ENCODE measurements around the gene MED19.
"Not testable (repeated sequence)": the region's sequence is repeated elsewhere in the genome, so short reads cannot be mapped to it uniquely, and the experiment has no call there.

MED19 gene

DNA sequence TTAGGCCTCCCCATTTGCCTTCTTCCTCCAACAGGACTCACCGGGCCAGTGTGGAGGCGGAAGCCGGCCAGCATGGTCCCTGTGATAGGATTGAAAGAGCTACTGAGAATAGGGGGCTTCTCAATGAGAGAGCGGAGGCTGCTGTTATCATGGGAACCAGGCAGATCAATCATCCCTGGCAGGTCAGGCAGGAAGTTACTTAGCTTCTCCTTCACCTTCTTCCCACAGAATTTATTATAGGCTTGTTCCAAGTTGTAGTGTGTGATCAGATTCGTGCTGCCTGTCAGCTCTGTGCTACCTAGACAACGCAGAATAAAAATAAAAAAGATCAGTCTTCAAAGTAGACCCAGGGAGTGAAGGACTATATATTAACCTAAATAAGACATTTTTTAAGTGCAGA is 7.1 kb downstream of the MED19 start:
- no peak for DNase-seq

DNA sequence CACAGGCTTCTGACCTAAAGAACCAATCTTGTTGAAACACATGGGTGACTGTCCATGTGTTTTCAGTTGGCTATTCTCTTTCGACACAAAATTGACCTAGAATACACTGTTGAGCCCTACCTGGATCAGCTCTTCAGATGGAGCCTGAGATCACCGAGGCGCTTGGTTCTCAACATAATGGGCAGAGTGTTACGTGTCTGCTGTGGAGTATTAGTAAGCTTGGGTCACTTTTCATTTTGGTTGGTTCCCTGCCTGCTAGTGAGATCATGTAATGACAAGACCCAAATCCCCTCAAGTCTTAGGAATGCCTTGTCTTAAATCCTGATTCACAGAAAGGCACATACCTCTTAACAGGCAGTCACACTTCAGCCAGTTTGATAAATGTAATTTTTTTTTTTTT is 8.7 kb downstream of the MED19 start:
- no peak for DNase-seq

DNA sequence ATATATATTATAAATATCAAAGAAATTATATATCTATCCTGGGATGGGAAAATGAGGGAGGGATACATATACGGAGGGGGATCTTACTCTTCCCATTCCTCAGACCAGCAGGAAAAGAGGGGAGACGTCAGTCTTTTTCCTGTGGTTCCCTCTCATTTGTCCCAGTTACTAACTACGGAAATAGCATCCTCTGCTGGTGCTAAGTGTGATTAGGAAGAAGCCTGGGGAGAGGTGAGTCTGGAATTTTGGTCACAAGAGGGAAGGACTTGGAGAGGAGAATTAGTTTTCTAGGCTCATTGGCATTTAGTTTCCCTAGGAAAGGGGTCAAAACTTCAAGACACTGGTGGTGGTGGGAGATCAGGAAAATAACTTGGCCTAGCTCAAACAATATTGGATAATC is 11.6 kb downstream of the MED19 start:
- DNase-seq, result no peak

DNA sequence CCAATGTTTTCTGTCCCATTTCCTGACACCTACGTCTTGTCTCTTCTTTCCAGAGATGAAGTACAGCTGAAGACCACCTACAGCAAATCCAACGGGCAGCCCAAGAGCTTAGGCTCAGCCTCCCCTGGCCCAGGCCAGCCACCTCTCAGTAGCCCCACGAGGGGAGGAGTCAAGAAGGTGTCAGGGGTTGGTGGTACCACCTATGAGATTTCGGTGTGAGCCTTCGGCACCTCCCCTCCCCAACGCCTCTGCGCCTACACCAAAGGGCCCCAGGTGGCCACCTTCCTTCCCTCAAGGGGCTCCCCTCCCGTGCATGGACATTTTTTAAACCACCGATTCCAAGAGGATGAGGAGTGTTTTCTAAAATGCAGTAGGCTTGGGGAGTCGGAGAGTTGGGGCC is 12.2 kb downstream of the MED19 start:
- DNase-seq, result no peak

DNA sequence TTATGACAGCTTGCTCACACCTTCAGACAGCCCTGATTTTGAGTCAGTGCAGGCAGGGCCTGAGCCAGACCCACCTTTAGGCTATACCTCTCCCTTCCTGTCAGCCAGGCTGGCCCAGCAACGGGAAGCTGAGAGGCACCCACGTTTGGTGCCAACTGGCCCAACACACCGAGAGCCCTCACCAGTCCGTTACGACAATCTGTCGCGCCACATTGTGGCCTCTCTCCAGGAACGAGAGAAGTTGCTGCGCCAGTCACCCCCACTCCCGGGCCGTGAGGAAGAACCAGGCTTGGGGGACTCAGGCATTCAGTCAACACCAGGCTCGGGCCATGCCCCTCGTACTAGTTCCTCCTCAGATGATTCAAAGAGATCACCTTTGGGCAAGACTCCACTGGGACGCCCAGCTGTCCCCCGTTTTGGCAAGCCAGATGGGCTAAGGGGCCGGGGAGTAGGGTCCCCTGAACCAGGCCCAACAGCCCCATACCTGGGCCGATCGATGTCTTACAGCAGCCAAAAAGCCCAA is 13.1 kb downstream of the MED19 start:
- DNase-seq, result no peak

DNA sequence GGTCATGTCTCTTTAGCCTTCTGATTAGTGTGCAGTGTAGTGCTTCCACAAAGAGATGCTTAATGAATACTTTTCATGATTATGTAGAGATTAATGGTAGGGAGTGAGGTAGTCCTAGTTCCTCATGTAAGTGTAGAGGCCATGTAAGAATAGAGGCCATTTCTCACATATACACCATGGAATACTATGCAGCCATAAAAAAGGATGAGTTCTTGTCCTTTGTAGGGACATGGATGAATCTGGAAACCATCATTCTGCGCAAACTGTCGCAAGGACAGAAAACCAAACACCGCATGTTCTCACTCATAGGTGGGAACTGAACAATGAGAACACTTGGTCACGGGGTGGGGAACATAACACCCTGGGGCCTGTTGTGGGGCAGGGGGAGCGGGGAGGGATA is 21.5 kb downstream of the MED19 start:
- DNase-seq, result not testable (repeated sequence)

DNA sequence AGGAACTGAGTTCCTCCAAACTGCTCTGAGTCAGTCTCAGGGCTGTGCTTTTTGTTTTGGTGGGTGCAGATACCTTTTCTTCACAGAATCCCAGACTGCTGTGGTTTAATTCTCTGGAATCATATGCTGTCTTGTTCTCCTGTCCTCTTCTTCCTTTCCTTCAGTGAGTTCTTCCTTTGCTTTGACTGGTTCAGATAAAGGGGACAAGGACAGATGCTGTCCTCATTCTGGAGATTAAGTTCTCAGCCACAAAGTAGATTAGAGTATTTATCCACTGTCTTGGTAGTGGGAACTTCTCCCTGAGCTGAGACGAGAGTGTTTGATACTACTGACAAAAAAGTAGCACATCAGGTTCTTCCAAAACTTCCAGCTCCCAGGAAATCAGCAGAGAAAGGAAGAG is 30.8 kb downstream of the MED19 start:
- DNase-seq, result no peak

DNA sequence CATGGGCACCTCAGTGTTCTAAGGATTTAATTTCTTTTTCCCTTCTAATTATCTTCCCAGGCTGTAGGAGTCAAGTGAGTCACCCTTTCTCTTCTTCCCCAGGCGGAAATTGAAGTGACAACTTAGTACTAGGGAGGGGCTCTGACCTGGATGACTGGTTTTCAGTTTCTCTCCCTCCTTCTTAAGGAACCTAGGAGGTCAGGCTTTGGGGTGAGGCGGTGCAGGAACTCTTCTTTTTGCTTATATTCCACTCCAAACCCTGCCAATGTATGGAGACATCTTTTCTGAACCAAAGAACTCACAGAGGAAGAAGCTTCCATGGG is 31.5 kb downstream of the MED19 start:
- DNase-seq, result no peak

GRCh38 chr11:57679396-57679795 is 32.6 kb downstream of the MED19 start:
- no peak for DNase-seq

- no peak for DNase-seq
Measured at GRCh38 chr11:57675176-57675941, 36.7 kb downstream of the MED19 start.

- no peak for DNase-seq
Measured at GRCh38 chr11:57674251-57674650, 37.8 kb downstream of the MED19 start.

DNA sequence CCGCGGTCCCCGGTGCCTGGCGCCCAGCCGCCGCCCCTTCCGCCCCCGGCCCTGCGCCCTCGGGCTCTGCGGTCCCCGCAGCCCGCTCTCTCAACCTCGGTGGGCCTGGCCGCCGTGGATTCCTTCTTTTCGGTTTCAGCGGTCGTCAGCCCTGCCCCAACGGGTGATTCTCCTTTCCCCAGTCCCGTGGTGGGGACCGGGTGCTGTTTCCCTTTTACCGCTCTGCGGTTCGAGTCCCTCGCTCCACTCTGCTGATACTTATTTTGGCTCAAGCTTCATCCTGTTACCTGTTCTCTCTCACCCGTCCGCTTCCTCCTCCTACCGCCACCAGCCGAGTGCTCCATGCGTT is 43.6 kb downstream of the MED19 start:
- DNase-seq, result no peak

- DNase-seq, result peak; percentile 83 to 85
Measured at GRCh38 chr11:57667736-57668433, 44.1 kb downstream of the MED19 start, which contains the start of gene ZDHHC5. TSS of gene ZDHHC5 (plus strand) at chr11:57668114. CDS start at chr11:57673091, 4,977 bp downstream.

GRCh38 chr11:57667117-57667735 is 44.8 kb downstream of the MED19 start:
- DNase-seq, result peak; percentile 75 to 88

- no peak for DNase-seq
Measured at GRCh38 chr11:57663975-57664374, 48.0 kb downstream of the MED19 start.

DNA sequence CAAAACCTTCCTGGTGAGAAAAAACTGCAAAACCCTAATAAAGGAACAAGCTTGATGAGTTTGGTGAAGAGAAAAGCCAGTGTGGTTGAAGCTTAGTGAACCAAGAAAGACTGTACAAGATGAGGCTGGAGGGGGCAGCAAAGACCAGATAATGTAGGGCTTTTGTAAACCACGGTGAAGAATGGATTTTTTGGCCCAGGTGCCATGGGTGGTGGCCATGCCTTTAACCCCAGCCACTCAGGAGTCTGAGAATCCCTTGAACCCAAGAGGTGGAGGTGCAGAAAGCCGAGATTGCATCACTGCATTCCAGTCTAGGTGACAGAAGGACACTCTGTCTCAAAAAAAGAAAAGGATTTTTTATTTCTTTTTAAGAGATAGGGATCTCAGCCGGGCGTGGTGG is 49.1 kb downstream of the MED19 start:
- DNase-seq, result no peak

DNA sequence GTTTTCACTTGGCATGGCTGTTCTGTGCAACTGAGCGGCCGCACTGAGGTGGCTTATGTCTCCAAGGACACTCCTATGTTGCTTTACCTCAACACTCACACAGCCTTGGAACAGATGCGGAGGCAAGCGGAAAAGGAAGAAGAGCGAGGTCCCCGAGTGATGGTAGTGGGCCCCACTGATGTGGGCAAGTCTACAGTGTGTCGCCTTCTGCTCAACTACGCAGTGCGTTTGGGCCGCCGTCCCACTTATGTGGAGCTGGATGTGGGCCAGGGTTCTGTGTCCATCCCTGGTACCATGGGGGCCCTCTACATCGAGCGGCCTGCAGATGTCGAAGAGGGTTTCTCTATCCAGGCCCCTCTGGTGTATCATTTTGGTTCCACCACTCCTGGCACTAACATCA is 52.3 kb downstream of the MED19 start:
- DNase-seq, result no peak

DNA sequence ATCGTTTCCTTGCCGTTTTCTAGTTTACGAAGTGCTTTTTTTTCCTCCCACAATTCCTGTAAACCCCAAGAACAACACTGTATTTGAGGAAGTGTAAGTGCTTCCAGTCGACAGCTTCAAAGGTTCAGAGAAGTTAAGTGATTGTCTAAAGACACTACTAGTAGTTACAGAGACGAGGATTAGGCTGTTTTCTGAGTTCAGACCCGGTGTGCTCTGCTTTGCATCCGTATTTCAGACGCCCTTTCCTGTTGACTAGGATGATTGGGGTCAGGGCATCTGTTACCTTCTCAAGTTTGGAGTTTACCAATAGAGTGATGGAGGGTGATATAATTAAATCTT is 54.0 kb downstream of the MED19 start:
- DNase-seq, result no peak

GRCh38 chr11:57657194-57658022 is 54.6 kb downstream of the MED19 start, which contains the start of gene CLP1:
TSS of gene CLP1 (plus strand) at chr11:57657762. CDS start at chr11:57659477, 1,715 bp downstream.
- DNase-seq, result peak; percentile 84 to 93

DNA sequence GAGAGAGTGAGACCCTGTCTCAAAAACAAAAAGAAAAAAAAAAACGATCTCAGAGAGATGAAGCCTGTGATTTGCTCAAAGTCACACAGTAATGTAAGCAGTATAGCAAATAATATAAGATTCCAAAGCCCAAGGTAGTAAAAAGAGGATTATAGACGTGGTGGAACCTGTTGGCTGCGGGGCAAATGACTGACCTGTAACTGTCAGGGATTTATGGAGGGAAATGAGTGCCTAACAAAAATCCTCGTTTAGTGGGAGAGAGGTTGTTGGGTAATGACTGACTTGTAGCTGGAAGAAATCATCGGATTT is 55.2 kb downstream of the MED19 start:
- no peak for DNase-seq
